GM12801 (cell line): ENCODE results near the gene BCL11A.

Experiments used
- CTCF ChIP-seq: IDR thresholded peaks from one replicate; pipeline ENCODE4 v1.5.1; 2011; ENCODE audit warnings: control low read depth; ENCODE audit not compliant: insufficient read length; ENCODE audit errors: extremely low read depth

The BCL11A gene

GRCh38 chr2:60502144-60502543 lies 51.3 kb downstream of the BCL11A start:
- no peak for TF ChIP-seq CTCF

DNA sequence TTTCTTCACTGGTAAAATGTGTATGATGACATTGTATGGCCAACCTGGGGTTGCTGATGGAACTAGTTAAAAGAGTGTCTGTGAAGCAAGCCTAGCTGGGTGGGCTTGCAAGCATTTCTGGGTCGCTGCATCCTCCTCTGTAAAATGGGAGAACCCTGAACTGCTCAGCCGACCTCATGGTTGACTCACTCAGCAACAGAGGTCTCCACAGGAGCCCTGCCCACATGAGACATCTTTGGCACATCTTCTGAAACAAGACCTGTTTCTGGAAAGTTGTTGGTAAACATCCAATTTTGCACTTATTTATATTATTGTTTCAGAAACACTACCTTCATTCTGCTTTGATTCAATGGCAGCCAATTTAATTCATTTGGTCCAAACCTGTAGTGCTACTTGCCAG lies 52.6 kb downstream of the BCL11A start:
- TF ChIP-seq CTCF, result no peak

DNA sequence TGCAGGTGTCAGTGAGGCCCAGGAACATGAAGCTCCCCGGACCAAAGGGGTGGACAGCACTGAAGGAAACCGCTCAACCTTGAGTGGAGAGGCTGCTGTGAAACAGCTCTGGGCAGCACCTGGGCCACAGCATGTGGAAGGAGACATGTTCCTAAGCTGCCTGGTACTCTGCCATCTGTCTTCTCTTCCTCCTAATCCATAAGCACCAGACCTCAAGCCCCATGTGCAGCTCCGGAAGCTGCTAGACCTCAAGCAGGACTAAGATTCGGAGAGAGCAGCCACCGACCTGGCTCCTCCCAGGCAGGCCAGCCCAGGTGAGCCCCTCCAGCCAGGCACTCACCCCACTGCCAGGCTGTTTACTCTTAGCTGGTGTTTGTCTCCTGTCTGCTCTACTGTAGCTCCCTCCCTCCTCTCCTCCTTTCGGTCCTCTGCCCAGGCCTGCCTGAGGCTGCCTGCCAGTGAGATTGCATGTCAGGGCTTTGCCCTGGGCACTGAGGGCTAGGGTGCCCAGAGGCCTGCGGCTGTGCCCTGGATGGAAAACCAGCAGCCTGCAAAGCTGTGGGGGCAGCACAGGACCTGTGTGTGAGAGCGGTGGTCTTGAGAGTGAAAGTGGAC lies 53.7 kb downstream of the BCL11A start:
- no peak for TF ChIP-seq CTCF

- no peak for TF ChIP-seq CTCF
Measured at GRCh38 chr2:60498816-60499429, 54.5 kb downstream of the BCL11A start.

GRCh38 chr2:60498127-60498815 lies 55.2 kb downstream of the BCL11A start:
- no peak for TF ChIP-seq CTCF

DNA sequence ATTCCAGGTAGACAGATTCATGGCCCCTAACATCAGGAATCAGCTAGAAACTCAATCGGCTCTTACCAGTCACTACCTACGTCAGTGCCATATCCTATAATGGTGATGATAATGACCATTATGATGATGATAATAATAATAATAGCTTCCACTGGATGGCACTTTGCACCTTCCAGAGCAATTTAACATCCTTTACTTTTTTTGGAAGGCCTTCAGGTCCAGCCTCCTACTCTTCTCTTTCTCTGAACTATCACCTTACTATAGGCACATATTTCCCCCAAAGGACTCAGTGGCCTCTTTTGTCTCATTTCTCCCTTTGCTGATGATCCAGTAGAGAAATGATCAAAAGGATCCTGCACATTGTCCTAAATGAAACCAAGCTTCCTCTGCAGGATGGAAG lies 56.0 kb downstream of the BCL11A start:
- no peak for TF ChIP-seq CTCF

- TF ChIP-seq CTCF, result no peak
Measured at GRCh38 chr2:60496956-60497355, 56.5 kb downstream of the BCL11A start.
